Activated CD8-positive, alpha-beta T cell treated with anti-CD3 and anti-CD28 coated beads for 36 hours (primary cell): Measurements from ENCODE around the gene RNF10. TPM values are rescaled to one million over a fixed set of nuclear protein-coding genes. Genes with fewer than 3 reads are reported as not detected.

Source experiments
- ATAC-seq: fragments of 200-7000 bp; cut with Tn5 transposase; one replicate; pipeline ENCODE4 v1.10.0; 2021; ENCODE audit warnings: mild to moderate bottlenecking, moderate library complexity
- CTCF ChIA-PET: fragments of 350-600 bp; sonication (Branson Sonifier 250); formaldehyde crosslinking; loops from one replicate; lab custom pipeline; 2021; ENCODE audit warnings: antibody characterized with exemption; lab: Charles Lee
- POLR2A ChIA-PET: fragments of 350-600 bp; sonication (Branson Sonifier 250); formaldehyde crosslinking; loops from one replicate; lab custom pipeline; 2021; ENCODE audit warnings: antibody characterized with exemption; lab: Charles Lee
- DNase-seq: peaks from one replicate; pipeline ENCODE4 v3.0.0-alpha.2; 2020
- H3K27ac Mint-ChIP-seq: one replicate; pipeline ENCODE4 v1.8.0; 2021; ENCODE audit warnings: mild to moderate bottlenecking, mixed read lengths
- H3K27me3 Mint-ChIP-seq: one replicate; pipeline ENCODE4 v1.8.0; 2021; ENCODE audit warnings: mixed read lengths
- H3K36me3 Mint-ChIP-seq: one replicate; pipeline ENCODE4 v1.8.0; 2021; ENCODE audit warnings: low read depth, mixed read lengths
- H3K4me1 Mint-ChIP-seq: one replicate; pipeline ENCODE4 v1.8.0; 2021; ENCODE audit warnings: low read depth, mixed read lengths
- H3K4me3 Mint-ChIP-seq: one replicate; pipeline ENCODE4 v1.8.0; 2021; ENCODE audit warnings: mild to moderate bottlenecking, moderate library complexity, mixed read lengths
- H3K9me3 Mint-ChIP-seq: one replicate; pipeline ENCODE4 v1.8.0; 2021; ENCODE audit warnings: mixed read lengths
- CTCF ChIP-seq: fragments of 200-600 bp; IDR thresholded peaks from one replicate; pipeline ENCODE4 v1.8.0; 2022; ENCODE audit warnings: antibody characterized with exemption, mild to moderate bottlenecking
- intact Hi-C: fragments of 100-400 bp; cut with micrococcal nuclease; formaldehyde crosslinking; loops from one replicate; pipeline ENCODE4 v1.10.0; 2022
- total RNA-seq, 2 experiments: library from RNA; stranded (reverse); gene quantifications; one replicate each; pipeline ENCODE4 v1.2.3, GENCODE V29; 2021

The RNF10 gene
- total RNA-seq, 2 experiments from 2014 or later = 155 to 159 TPM

GRCh38 chr12:120586206-120586605 is 52.0 kb downstream of the RNF10 start:
- H3K9me3 Mint-ChIP-seq = no peaks in the 10 kb centered on the region
- TF ChIP-seq CTCF = no peak
- H3K27me3 Mint-ChIP-seq = peaks cover 16% of the 10 kb centered on the region
- ChIA-PET CTCF (no interaction called here), POLR2A (no interaction called here)
- H3K4me1 Mint-ChIP-seq = peaks cover 21% of the 10 kb centered on the region
- no peak for DNase-seq
- no peak for ATAC-seq
- H3K36me3 Mint-ChIP-seq = no peaks in the 10 kb centered on the region
- intact Hi-C loops = loop anchor here (10.0 kb wide), 1 partner anchor 379 kb away; no protein-coding TSS in a partner anchor
- no peak overlapping the region for H3K27ac Mint-ChIP-seq
- no peak overlapping the region for H3K4me3 Mint-ChIP-seq

- DNase-seq = no peak
- peaks cover 17% of the 10 kb centered on the region for H3K4me1 Mint-ChIP-seq
- POLR2A ChIA-PET = no interaction called here
- no peak for ATAC-seq
- TF ChIP-seq CTCF = no peak
- no peak overlapping the region for H3K27ac Mint-ChIP-seq
- no peaks in the 10 kb centered on the region for H3K36me3 Mint-ChIP-seq
- intact Hi-C loops = loop anchor here (10.0 kb wide), 1 partner anchor 378 kb away; no protein-coding TSS in a partner anchor
- no peak overlapping the region for H3K4me3 Mint-ChIP-seq
- CTCF ChIA-PET = interaction anchor here (3.4 kb wide), 1 partner anchor 62 kb away, joined by 21 read pairs; no protein-coding TSS in a partner anchor
- H3K9me3 Mint-ChIP-seq = no peaks in the 10 kb centered on the region
- H3K27me3 Mint-ChIP-seq = peaks cover 16% of the 10 kb centered on the region
Observed at GRCh38 chr12:120586860-120587259, 52.7 kb downstream of the RNF10 start.

GRCh38 chr12:120588371-120588770 is 54.2 kb downstream of the RNF10 start:
- CTCF ChIA-PET = interaction anchor here (1.1 to 3.4 kb wide), 3 partner anchors 8 to 61 kb away, joined by 3 to 21 read pairs (median 6); no protein-coding TSS in a partner anchor
- no peaks in the 10 kb centered on the region for H3K36me3 Mint-ChIP-seq
- DNase-seq (no peak), ATAC-seq (no peak)
- peaks cover 16% of the 10 kb centered on the region for H3K27me3 Mint-ChIP-seq
- intact Hi-C loops = loop anchor here (10.0 kb wide), 1 partner anchor 376 kb away; no protein-coding TSS in a partner anchor
- H3K4me3 Mint-ChIP-seq = no peak overlapping the region
- peaks cover 8% of the 10 kb centered on the region for H3K4me1 Mint-ChIP-seq
- no peak overlapping the region for H3K27ac Mint-ChIP-seq
- H3K9me3 Mint-ChIP-seq = no peaks in the 10 kb centered on the region
- no peak for TF ChIP-seq CTCF
- POLR2A ChIA-PET = no interaction called here

- no peaks in the 10 kb centered on the region for H3K9me3 Mint-ChIP-seq
- peaks cover 10% of the 10 kb centered on the region for H3K27me3 Mint-ChIP-seq
- H3K36me3 Mint-ChIP-seq = no peaks in the 10 kb centered on the region
- no peak overlapping the region for H3K4me3 Mint-ChIP-seq
- POLR2A ChIA-PET = no interaction called here
- intact Hi-C loops = loop anchor here (10.0 kb wide), 1 partner anchor 376 kb away; no protein-coding TSS in a partner anchor
- peaks cover under 1% of the 10 kb centered on the region for H3K4me1 Mint-ChIP-seq
- no peak overlapping the region for H3K27ac Mint-ChIP-seq
- ATAC-seq (no peak), DNase-seq (no peak)
- no peak for TF ChIP-seq CTCF
- CTCF ChIA-PET = interaction anchor here (1.1 to 3.4 kb wide), 3 partner anchors 9 to 60 kb away, joined by 3 to 21 read pairs (median 6); no protein-coding TSS in a partner anchor
Observed at GRCh38 chr12:120588948-120589930, 55.1 kb downstream of the RNF10 start.
